GM21786 (cell line): Measurements from ENCODE around the gene SIGLEC1.

ENCODE experiments used
- ATAC-seq: cut with Tn5 transposase; IDR thresholded peaks from one replicate; pipeline ENCODE4 v1.9.1; 2021; ENCODE audit not compliant: unreplicated experiment

SIGLEC1 gene

DNA sequence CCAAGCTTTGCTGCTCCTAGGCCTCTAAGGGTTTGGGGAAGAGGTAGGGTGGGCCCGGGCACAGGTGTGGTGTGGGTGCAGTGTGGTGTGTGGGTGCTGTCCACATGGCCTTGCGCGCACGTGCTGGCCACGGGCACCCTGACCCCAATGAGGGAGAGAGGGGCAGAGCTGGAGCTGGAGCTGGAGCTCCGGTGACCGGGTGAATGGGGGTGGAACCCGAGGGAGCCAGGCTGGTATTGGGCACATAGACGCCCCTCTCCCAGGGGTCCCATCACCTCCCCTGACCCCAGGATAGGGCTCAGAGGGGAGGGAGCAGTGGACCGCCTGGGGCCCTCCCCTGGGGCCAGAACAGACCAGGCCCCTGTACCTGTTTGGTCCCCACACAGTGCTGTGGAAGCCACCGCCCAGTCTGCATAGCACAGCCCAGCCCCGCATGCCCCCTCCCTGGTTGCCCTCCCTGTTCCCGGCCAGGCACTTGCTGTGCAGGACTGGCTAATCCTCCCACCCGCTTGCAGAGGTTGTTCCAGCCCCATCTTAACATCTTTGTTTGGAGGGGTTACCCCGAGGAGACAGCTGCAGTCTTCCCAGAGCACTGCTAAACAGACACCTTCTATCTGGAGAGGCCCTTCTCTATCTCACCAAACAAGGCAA, 31.6 kb downstream of the SIGLEC1 start:
- no peak for ATAC-seq

DNA sequence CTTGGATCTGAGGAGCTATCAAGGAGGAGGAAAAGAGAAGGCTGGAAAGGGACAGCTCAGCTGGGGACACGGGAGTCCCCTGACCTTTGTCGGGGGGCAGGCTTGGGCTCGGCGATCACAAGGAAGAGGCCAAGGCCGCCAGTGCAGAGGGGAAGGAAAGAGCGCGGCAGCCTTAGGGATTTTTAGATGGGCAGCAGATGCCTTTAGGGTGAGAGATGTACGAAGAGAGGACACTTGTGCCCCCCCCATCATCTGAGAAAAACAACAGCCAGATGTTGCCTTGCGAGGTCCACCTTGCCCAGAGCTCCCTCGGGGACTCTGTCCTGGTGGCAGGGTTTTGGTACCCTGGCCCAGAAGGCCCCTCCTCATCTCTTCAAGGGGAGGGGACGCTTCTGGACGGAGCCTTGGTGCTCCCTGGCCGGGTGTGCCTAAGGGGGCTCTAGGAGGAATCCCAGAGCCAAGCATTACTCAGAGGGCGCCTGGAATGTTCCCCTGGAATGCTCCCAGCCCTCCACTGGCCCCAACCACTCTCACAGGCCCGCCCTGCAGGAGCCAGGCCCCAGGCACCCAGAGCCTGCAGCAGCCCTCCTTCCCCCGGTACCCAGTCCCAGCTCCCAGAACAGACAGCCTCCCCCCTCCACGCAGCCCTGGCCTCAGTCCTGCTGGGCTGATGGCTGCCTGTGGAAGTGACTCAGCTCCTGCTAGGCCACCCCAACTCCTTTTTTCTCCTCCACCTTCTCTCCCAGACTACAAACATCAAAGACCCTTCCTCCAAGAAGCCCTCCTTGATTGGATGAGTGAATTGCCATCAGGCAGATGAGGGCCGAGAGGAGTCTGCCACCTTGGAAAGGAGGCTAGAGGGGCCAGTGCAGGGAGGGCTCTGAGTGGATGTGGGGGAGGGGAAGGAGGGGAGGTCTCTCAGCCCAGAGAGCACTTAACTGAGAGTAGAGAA, 32.4 kb downstream of the SIGLEC1 start:
- no peak for ATAC-seq

DNA sequence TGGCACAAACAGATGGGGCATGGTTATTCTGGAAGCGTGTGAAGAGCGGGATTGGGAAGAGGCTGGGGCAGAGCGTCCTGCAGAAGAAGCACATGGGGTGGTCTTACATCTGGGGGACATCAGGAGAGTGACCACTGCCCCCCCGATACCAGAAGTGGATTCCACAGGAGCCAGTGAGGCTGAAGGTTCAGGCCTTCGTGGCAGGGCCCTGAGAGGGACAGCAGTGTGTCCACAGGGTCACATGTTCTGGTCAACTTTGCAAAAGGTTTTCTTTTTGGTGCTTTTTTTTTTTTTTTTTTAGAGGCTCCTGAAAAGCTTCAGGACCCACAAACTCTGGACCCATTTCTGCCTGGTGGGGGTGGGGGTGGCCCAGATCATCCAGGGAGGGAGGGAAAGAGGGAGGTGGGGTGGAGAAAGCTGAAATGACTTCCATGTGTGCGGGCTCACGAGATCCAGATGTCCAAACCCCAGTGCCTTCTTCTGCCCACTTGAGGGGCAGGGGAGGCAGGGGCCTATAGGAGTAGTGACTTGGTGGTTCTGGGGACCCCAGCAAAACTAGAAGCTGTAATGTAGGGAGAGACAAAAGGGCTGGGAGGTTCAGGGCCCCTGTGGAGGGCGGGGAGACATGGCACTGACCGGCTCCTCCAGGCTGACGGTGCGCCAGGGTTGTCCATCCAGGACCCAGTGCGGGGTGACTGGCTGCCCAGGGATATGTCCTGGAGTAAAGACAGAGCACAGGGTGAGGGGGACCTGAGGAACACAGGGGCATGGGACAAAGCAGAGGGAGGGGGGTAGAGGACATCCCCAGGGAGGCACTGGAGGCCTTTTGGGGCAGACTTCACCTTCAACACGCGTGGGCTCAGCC, 33.3 kb downstream of the SIGLEC1 start:
- no peak for ATAC-seq

DNA sequence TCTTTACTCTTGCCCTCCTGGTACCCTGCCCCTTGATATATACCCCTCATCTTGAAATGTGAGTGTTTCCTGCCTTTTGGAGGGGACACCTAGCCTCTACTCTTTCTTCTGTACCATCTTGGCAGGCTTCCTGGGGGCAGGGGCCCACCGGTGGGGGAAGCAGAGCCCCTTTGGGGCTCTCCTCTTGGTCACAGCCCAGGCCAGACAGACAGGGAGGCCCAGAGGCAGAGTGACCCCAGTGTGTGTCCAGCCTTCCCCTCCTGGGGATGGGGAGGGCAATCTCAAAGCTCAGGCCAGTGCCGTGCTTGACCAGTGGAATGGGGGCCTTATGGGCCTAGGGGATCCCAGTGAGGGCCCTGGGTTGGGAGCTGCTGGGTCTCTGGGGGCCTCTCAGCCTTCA, 34.2 kb downstream of the SIGLEC1 start:
- no peak for ATAC-seq

GRCh38 chr20:3677733-3678132, 34.7 kb downstream of the SIGLEC1 start:
- ATAC-seq = no peak

GRCh38 chr20:3674995-3675900, 37.2 kb downstream of the SIGLEC1 start:
- no peak for ATAC-seq

DNA sequence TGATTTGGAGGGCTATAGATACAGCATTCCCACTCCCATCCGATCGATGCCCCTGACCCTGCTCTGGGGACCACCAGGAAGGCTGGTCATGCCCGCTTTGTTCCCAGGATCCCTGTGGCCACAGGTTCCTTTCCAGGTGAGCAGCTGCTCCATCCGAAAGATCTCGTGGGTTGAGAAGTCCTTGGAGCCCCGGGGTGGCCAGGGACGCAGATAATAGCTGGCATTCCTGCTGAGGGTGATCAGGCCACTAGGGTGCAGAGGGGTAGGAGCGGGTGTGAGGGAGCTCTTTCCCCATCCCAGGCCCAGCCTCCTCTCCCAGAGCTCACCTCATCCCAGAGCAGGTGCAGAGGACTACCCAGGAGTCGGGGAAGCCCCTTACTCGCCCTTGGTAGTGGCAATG, 38.0 kb downstream of the SIGLEC1 start:
- no peak for ATAC-seq

DNA sequence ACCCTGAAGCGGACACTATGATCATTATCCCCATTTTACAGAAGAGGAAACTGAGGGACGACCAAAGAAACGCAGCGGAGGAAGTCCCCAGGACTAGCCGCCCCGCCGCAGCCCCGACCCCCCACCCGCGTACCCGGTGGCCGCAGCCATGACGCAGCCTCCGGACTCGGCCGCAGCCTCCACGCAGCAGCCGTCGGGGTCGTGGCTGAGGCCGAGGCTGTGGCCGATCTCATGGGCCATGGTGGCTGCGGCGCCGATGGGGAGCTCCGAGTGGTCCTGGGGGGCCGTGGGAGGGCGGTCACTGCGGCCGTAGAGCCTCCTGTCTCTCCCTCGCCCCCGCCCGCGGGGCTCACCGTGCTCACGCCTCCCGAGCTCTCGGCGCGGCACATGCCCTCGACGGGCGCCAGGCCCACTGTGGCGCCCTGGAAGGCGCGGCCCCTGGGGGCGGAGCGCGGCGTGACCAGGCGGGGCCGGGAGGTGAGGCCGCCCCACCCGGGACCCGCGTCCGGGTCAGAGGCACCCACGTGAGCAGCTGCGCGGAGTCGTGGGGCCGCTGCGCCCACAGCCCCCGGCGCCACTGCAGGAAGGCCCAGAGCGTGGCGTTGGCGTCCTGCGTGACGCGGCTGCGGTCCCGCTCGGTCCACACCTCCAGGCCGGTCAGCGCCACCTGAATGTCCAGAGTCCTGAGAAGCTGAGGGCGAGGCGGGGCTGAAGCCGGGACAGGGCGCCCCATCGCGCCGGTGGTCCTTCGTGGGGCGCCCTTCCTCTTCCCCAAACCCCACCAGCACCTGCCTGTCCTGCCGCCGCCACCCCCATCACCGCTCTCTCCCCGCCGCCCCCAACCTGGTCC, 39.0 kb downstream of the SIGLEC1 start:
- no peak for ATAC-seq

GRCh38 chr20:3672547-3673171, 39.7 kb downstream of the SIGLEC1 start:
- no peak for ATAC-seq

GRCh38 chr20:3671986-3672546, 40.3 kb downstream of the SIGLEC1 start:
- ATAC-seq = no peak

- ATAC-seq = no peak
Measured at GRCh38 chr20:3670945-3671344, 41.5 kb downstream of the SIGLEC1 start.

- no peak for ATAC-seq
Measured at GRCh38 chr20:3670511-3670910, 41.9 kb downstream of the SIGLEC1 start.

GRCh38 chr20:3669710-3670367, 42.6 kb downstream of the SIGLEC1 start:
- no peak for ATAC-seq

- no peak for ATAC-seq
Measured at GRCh38 chr20:3667434-3668037, 44.9 kb downstream of the SIGLEC1 start.

- no peak for ATAC-seq
Measured at GRCh38 chr20:3663858-3664257, 48.5 kb downstream of the SIGLEC1 start.

DNA sequence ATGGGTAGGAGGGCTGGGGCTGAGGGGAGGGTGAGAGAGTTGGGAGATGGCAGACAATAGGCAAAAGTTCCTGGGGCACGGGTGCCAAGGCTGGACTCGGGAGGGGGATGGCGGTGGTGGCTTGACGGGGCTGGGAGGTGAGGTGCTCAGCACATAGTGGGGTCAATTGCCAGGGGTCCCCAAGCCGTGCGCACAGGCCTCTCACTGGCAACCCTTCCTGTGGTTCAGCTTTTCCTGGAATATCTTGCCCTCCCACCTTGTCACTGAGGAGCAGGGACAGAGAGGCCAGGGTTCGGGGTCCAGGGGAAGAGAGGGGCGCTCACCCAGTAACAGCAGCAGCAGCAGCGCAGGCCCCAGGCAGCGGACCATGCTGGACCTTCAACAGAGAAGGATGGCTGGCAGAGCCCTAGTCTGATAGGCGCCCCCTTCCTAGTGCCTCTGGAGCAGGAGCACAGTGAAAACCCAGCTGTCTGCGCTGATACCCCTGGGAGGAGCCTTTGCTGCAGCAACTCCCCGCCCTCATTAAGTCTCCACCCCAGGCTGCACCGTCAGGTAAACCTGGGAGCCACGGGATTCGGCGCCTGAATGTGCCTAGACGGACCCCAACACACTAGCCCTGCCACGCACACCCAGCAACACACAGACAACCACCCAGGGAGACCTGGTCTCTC, 49.2 kb downstream of the SIGLEC1 start, which contains the start of gene GFRA4:
Gene GFRA4 (minus strand): TSS at position 369 of the 671 bp plus-strand sequence. CDS start 0 bp downstream, at position 369.
- ATAC-seq = no peak
